ENCODE results near the gene DNAL4. TPM values are rescaled to one million over a fixed set of nuclear protein-coding genes. Genes with fewer than 3 reads are reported as not detected.
"Not testable (repeated sequence)": the region's sequence is repeated elsewhere in the genome, so short reads cannot be mapped to it uniquely, and the experiment has no call there.

DNAL4 gene
- total and polyA plus RNA-seq, 10 of the 15 experiments (the other 5 are each of a cell fraction or from before 2014, with no cell fraction given): 0.35 to 8.5 (median 6.3) TPM; not detected in 1

GRCh38 chr22:38811241-38811640 lies 17.3 kb upstream of the DNAL4 start:
- TF ChIP-seq HDGF (IDR thresholded peaks at IDR 0.05) (no peak), NFIC (IDR thresholded peaks at IDR 0.05; ENCODE audit: low read depth, low read length) (0 out of 2 replicates have a peak, but pooled peaks have one; percentile 25), E2F4 (IDR thresholded peaks at IDR 0.05; ENCODE audit: low read depth, low read length) (no peak), NKRF (conservative IDR thresholded peaks at IDR 0.05) (no peak), RUNX3 (IDR thresholded peaks at IDR 0.05; ENCODE audit: low read length) (no peak), BCL3 (IDR thresholded peaks at IDR 0.05; ENCODE audit: borderline replicate concordance, insufficient read depth, low read depth, low read length, poor library complexity, severe bottlenecking) (peak; percentile 75), TCF7 (IDR thresholded peaks at IDR 0.05; ENCODE audit: borderline replicate concordance) (no peak), RBBP5 (conservative IDR thresholded peaks at IDR 0.05) (no peak), POLR2A (IDR thresholded peaks at IDR 0.05; ENCODE audit: low read depth, low read length) (no peak), TCF3 (IDR thresholded peaks at IDR 0.05; ENCODE audit: borderline replicate concordance, insufficient read depth, low read depth, low read length) (no peak), IRF5 (IDR thresholded peaks at IDR 0.05; ENCODE audit: borderline replicate concordance) (0 out of 2 replicates have a peak, but pooled peaks have one; percentile 28), MEF2B (IDR thresholded peaks at IDR 0.05; ENCODE audit: partially characterized antibody, poor library complexity, severe bottlenecking) (no peak)
- POLR2A ChIA-PET: no interaction called here
- no peak for DNase-seq (ENCODE audit: low read depth, low spot score)
- no peaks in the 10 kb centered on the region for H3K79me2 ChIP-seq (ENCODE audit: control insufficient read depth, insufficient read depth, low read length)
- no peaks in the 10 kb centered on the region for H3K4me1 ChIP-seq (ENCODE audit: control insufficient read depth, insufficient read depth, low read length)
- no peak overlapping the region for H3K4me3 ChIP-seq
- no peaks in the 10 kb centered on the region for H4K20me1 ChIP-seq (ENCODE audit: control insufficient read depth, insufficient read depth)
- no peak for FAIRE-seq
- SMC1A ChIA-PET (ENCODE audit: uncharacterized antibody, unreplicated experiment): no interaction called here
- H3K36me3 ChIP-seq (ENCODE audit: control insufficient read depth in 2 of 2, insufficient read depth in 2 of 2, low read length in 1 of 2): no peaks in the 10 kb centered on the region
- H3K27me3 ChIP-seq (replicated peaks in 1 of 2; ENCODE audit: control insufficient read depth in 2 of 2, insufficient read depth in 2 of 2, low read length in 1 of 2): peaks cover 0 to 1% of the 10 kb centered on the region in 2 experiments; a peak in 1 of 4 replicates
- in situ Hi-C loops (cut with MboI): no loop called here
- H2AFZ ChIP-seq (ENCODE audit: control insufficient read depth, low read depth, low read length): no peak overlapping the region
- RAD21 ChIA-PET (ENCODE audit: unreplicated experiment): no interaction called here
- no peak overlapping the region for H3K9ac ChIP-seq (ENCODE audit: control insufficient read depth, insufficient read depth, low read length)
- H3K27ac ChIP-seq (ENCODE audit: control insufficient read depth, insufficient read depth): no peak overlapping the region
- intact Hi-C loops (cut with micrococcal nuclease; ENCODE audit: unreplicated experiment): no loop called here
- WGBS (ENCODE audit: insufficient coverage, insufficient replicate concordance, low lambda C conversion rate, missing lambda C conversion rate): 38% methylated on average over 2 of the region's 2 CpGs
- no TSS peak for BruUV-seq (replicated peaks)
- ATAC-seq: no peak
- H3K9me3 ChIP-seq (replicated peaks; ENCODE audit: control insufficient read depth, insufficient read depth, low read length): no peaks in the 10 kb centered on the region
- CTCF ChIA-PET: interaction anchor here (1.2 kb wide), 1 partner anchor 10 kb away, joined by 3 read pairs; no protein-coding TSS in a partner anchor
- no peak overlapping the region for H3K4me2 ChIP-seq (ENCODE audit: control insufficient read depth, insufficient read depth)

GRCh38 chr22:38805041-38805593 lies 11.2 kb upstream of the DNAL4 start:
- FAIRE-seq; H3K79me2 ChIP-seq (ENCODE audit: control insufficient read depth, insufficient read depth, low read length); DNase-seq (ENCODE audit: low read depth, low spot score); intact Hi-C loops (cut with micrococcal nuclease; ENCODE audit: unreplicated experiment); H2AFZ ChIP-seq (ENCODE audit: control insufficient read depth, low read depth, low read length); H3K36me3 ChIP-seq (ENCODE audit: control insufficient read depth in 2 of 2, insufficient read depth in 2 of 2, low read length in 1 of 2); H3K9me3 ChIP-seq (replicated peaks; ENCODE audit: control insufficient read depth, insufficient read depth, low read length); ATAC-seq; H3K9ac ChIP-seq (ENCODE audit: control insufficient read depth, insufficient read depth, low read length); POLR2A ChIA-PET; H3K4me3 ChIP-seq; H3K4me1 ChIP-seq (ENCODE audit: control insufficient read depth, insufficient read depth, low read length); CTCF ChIA-PET; in situ Hi-C loops (cut with MboI); H3K27me3 ChIP-seq (replicated peaks in 1 of 2; ENCODE audit: control insufficient read depth in 2 of 2, insufficient read depth in 2 of 2, low read length in 1 of 2); BruUV-seq (replicated peaks); RAD21 ChIA-PET (ENCODE audit: unreplicated experiment); H3K4me2 ChIP-seq (ENCODE audit: control insufficient read depth, insufficient read depth); H3K27ac ChIP-seq (ENCODE audit: control insufficient read depth, insufficient read depth); H4K20me1 ChIP-seq (ENCODE audit: control insufficient read depth, insufficient read depth): not testable (repeated sequence)
- SMC1A ChIA-PET (ENCODE audit: uncharacterized antibody, unreplicated experiment): interaction anchor here (0.8 kb wide), 1 partner anchor 49 kb away, joined by 4 read pairs; no protein-coding TSS in a partner anchor
- WGBS (ENCODE audit: insufficient coverage, insufficient replicate concordance, low lambda C conversion rate, missing lambda C conversion rate): 43% methylated on average over 8 of the region's 8 CpGs
